GM13976 (cell line): ENCODE data around the gene DDR2.

Source experiments
- DNase-seq: peaks from one replicate; pipeline ENCODE4 v3.0.0; 2012; ENCODE audit warnings: low spot score
- CTCF ChIP-seq: IDR thresholded peaks from 2 replicates; pipeline ENCODE4 v1.5.1; 2012; ENCODE audit warnings: borderline replicate concordance, mild to moderate bottlenecking; ENCODE audit not compliant: insufficient read depth; ENCODE audit errors: extremely low read depth, missing control alignments, control extremely low read depth
- in situ Hi-C: fragments of 300-500 bp; cut with MboI; formaldehyde crosslinking; loops from one replicate; pipeline ENCODE4 v1.12.0; 2022; ENCODE audit warnings: low sequenced_read_pairs, mixed read lengths, inconsistent platforms; ENCODE audit not compliant: unreplicated experiment

Gene DDR2

GRCh38 chr1:162672622-162673260 is 40.5 kb downstream of the DDR2 start:
- no peak for DNase-seq
- in situ Hi-C loops, result no loop called here
- no peak for TF ChIP-seq CTCF

GRCh38 chr1:162674034-162674608 is 41.9 kb downstream of the DDR2 start:
- in situ Hi-C loops, result no loop called here
- DNase-seq, result no peak
- TF ChIP-seq CTCF, result no peak

- in situ Hi-C loops, result no loop called here
- DNase-seq, result no peak
- TF ChIP-seq CTCF, result no peak
Observed at GRCh38 chr1:162676087-162676486, 43.8 kb downstream of the DDR2 start.

DNA sequence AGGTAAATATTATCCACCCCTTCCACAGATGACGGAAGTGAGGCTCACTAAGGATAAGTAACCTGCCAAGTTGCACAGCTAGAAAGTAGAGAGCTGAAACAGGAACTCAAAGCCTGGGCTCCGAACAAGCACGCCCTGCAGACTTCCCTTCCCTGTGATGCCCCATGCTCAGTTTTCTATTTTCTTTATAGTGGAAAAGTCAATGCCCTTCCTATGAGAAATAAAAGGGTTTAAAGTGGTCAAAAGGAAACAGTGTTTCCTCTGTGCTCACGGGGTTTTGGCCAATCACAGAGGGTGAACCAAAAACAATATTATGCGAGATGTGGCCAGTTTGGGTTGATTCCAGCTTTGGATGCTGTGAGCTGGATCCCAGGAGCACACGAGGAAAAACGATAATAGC is 44.5 kb downstream of the DDR2 start:
- no peak for DNase-seq
- no peak for TF ChIP-seq CTCF
- in situ Hi-C loops, result no loop called here

DNA sequence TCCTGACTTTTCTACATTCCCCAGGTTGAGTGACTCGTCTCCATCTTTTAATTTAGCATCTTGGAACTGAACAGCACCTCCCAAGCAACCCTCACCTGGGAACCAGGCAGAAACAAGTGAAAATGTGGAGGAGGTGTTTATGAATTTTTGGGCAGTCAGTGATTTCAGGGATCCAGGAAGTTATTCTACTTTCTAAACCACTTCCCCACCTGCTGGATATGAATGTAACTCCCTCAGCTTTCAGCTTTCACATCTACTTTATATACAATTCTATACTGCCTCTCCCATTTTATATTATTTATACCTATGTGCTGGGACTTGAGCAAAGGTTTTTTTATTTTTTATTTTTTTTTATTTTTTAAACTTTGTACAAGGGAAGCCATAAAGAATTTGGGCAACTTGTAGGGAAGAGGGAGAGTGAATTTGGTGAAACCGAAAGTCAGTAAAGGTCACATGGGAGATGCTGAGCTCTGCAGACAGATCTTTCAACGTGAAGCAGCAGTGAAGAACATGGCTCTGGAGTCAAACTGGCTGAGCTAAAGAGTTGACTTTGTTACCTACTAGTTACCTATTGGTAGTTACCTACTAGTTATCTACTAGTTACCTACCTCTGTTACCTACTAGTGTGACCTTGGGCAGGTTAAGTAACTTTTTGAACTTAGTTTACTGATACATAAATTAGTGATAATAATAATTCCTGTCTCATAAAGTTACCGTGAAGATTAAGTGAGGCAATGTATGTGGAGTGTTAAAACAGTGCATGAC is 45.5 kb downstream of the DDR2 start:
- TF ChIP-seq CTCF, result no peak
- no peak for DNase-seq
- in situ Hi-C loops, result no loop called here

DNA sequence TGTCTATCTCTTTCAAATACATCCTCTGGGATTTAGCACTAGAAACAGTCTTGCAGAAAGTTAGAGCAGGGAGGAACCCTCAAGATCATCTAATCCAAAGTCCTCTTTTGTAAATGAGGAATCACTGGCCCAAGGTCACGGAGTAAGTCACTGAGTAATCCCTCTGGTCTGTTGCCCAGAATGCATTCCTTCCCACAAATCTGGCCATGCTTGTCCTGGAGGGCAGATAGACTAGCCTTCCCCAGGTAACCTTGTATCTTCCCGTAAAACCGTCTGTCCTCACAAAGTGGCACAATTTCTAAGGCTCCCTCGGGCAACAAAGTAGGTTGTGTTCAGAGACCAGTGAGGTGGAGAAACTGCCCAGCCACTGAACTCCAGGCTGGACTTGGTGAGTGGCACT is 46.2 kb downstream of the DDR2 start:
- no peak for DNase-seq
- in situ Hi-C loops, result no loop called here
- no peak for TF ChIP-seq CTCF
